ENCODE data around the gene SERPINB1. TPM values are rescaled to one million over a fixed set of nuclear protein-coding genes. Genes with fewer than 3 reads are reported as not detected.

The SERPINB1 gene
- total and polyA plus RNA-seq, 10 donors: 54.9 to 194 (median 98.0) TPM

DNA sequence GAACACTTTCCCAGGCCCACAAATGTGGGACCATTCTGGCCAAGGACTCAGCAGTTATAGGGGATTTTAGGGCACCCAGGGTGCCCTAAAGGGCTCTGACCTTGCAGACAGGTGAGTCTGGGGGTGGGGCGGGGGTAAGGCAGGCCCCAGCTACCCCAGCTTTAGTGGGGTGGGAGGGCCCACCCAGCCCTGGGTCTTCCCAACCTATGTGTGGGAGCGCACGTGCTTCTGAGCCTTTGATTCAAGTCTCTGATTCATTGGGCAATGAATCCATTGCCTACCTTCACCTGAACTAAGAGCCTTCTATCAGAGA is 958 bp downstream of the SERPINB1 start:
- Histone ChIP-seq H3K4me1 (peaks cover 22 to 87% (median 63%) of the 10 kb centered on the region in 6 donors), H3K27ac (peak overlapping the region; percentile 94 to 99 (median 97)), H3K4me3 (peak overlapping the region; percentile 49 to 84 (median 55)), H3K36me3 (peaks cover 5 to 50% (median 30%) of the 10 kb centered on the region in 6 donors), H3K9me3 (no peaks in the 10 kb centered on the region), H3K27me3 (replicated peaks in 1 of 7) (no peaks in the 10 kb centered on the region)
- WGBS, 5 donors: 30 to 54% (median 44%) methylated on average over 3 of the region's 3 CpGs
- DNase-seq: no peak
- intact Hi-C loops (cut with DNase I; ENCODE audit: low total_unique reads): loop anchor here (10.0 kb wide), 1 partner anchor 46 kb away; no protein-coding TSS in a partner anchor
- no peak for TF ChIP-seq POLR2AphosphoS5 (IDR thresholded peaks at IDR 0.05)
- TF ChIP-seq POLR2A (IDR thresholded peaks at IDR 0.05): no peak
- TF ChIP-seq, protein P1, sequence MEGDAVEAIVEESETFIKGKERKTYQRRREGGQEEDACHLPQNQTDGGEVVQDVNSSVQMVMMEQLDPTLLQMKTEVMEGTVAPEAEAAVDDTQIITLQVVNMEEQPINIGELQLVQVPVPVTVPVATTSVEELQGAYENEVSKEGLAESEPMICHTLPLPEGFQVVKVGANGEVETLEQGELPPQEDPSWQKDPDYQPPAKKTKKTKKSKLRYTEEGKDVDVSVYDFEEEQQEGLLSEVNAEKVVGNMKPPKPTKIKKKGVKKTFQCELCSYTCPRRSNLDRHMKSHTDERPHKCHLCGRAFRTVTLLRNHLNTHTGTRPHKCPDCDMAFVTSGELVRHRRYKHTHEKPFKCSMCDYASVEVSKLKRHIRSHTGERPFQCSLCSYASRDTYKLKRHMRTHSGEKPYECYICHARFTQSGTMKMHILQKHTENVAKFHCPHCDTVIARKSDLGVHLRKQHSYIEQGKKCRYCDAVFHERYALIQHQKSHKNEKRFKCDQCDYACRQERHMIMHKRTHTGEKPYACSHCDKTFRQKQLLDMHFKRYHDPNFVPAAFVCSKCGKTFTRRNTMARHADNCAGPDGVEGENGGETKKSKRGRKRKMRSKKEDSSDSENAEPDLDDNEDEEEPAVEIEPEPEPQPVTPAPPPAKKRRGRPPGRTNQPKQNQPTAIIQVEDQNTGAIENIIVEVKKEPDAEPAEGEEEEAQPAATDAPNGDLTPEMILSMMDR (IDR thresholded peaks at IDR 0.05 in 8 of 11, conservative IDR thresholded peaks at IDR 0.05 in 3 of 11): no peak

DNA sequence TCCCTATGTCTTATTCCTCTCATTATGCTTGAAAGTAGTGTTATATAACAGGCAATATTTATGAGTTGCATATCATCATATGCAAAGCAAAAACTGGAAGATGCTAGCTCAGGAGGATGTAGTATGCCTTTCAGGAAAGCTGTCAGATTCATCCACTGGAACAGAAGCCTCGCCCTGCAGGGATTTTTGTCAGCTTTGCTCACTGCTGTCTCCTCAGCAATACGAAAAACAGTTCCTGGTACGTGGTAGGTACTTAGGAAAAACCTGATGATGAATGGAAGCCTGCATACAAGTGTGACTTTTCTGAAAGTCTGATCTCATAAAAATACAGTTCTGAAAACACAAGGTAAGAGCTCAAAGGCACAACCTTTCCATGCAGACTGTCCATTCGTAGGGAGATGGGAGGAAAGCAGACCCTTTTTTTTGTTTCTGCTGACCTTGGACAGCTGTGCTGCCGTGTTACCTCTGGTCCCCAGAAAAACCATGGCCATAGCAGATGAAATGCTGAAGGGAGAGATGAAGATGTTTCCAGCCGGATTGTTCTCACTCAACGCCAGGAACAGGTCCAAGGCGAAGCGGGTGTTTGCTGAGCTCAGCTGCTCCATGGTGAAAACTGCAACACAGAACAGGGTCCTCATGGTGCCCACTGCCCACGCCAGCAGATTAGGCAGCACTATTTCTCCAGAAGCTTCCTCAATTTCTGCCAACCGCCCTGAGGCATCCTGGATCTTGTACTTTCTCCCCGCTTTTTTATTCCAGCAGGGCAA is 1.5 kb downstream of the SERPINB1 start:
- Histone ChIP-seq H3K9me3 (no peaks in the 10 kb centered on the region), H3K36me3 (peaks cover 9 to 55% (median 36%) of the 10 kb centered on the region in 6 donors), H3K4me3 (peak overlapping the region; percentile 18 to 84 (median 55)), H3K4me1 (peaks cover 22 to 92% (median 66%) of the 10 kb centered on the region in 6 donors), H3K27ac (peak overlapping the region; percentile 94 to 99 (median 97)), H3K27me3 (replicated peaks in 1 of 7) (no peaks in the 10 kb centered on the region)
- DNase-seq: no peak
- TF ChIP-seq POLR2A (IDR thresholded peaks at IDR 0.05) (no peak), POLR2AphosphoS5 (IDR thresholded peaks at IDR 0.05) (no peak)
- TF ChIP-seq, protein P1 (IDR thresholded peaks at IDR 0.05 in 8 of 11, conservative IDR thresholded peaks at IDR 0.05 in 3 of 11): no peak
- intact Hi-C loops (cut with DNase I; ENCODE audit: low total_unique reads): loop anchor here (10.0 kb wide), 1 partner anchor 45 kb away; no protein-coding TSS in a partner anchor
- WGBS, 5 donors: 43 to 62% (median 55%) methylated on average over 11 to 12 of the region's 12 CpGs

DNA sequence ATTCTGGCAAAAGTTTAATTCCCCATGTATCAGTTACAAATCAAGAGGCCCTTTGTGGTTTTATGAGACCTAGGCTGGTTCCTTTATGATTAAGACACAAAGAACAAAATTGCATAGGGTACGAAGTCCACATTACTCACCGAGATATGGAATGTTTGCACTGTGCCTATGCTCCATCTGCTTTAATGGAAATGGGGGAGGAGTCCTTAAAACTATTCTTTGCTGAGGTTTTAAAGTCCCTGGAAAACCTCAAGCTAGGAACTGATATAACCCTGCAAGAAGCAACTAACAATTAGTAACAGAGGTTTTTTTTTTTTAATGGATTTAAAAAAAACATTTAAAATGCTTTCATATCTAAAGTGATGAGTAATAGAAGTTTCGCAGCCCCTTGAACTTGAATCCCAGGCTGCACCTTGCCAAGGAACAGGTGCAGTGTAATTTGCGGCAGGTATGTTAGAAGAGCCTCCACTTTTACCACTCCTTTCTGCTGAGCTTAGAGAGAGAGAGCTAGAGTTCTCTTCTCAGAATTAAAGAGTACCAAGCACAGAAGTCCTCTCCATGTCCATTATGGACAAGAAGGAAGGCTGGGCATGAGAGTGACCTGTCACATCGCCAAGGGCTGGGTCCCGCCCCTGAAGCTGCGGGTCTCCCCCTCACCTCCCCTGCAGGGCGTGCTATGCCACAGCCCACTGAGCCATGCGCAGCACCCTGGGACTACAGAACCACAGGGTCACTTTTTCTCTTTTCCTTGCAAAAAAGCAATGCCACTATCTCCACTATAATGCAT is 2.3 kb downstream of the SERPINB1 start:
- H3K4me1 ChIP-seq: peaks cover 22 to 99% (median 69%) of the 10 kb centered on the region in 6 donors
- no peaks in the 10 kb centered on the region for H3K27me3 ChIP-seq (replicated peaks in 1 of 7)
- peaks cover 9 to 63% (median 44%) of the 10 kb centered on the region in 6 donors for H3K36me3 ChIP-seq
- H3K9me3 ChIP-seq: no peaks in the 10 kb centered on the region
- TF ChIP-seq POLR2A (IDR thresholded peaks at IDR 0.05) (no peak), POLR2AphosphoS5 (IDR thresholded peaks at IDR 0.05) (peak in 1 of 3 donors; percentile 62)
- WGBS, 5 donors: 31 to 54% (median 43%) methylated on average over 9 of the region's 9 CpGs
- intact Hi-C loops (cut with DNase I; ENCODE audit: low total_unique reads): no loop called here
- H3K27ac ChIP-seq: peak overlapping the region in 6 of 8 donors; percentile 10 to 99 (median 97)
- H3K4me3 ChIP-seq: peak overlapping the region in 7 of 8 donors; percentile 49 to 84 (median 56)
- DNase-seq: no peak

DNA sequence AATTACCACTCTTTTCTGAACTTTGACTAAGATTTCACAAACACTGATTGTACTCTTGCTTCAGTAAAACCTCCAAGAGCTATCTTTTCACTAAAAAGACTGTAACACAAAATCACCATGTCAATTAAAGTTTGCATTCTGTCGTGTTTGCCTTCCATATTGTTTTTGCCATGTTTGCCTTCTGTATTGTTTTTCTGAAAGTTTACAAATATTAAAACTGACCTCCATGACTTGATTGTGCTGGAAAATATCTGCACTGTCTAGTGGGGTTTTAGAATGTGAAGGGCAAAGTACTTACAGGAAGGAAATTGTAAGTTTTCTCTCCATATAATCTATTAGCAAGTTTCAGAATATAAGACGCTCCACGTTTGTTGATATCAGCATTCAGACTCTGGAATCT is 3.4 kb downstream of the SERPINB1 start:
- H3K9me3 ChIP-seq: no peaks in the 10 kb centered on the region
- H3K4me1 ChIP-seq: peaks cover 22 to 97% (median 62%) of the 10 kb centered on the region in 6 donors
- no peak for TF ChIP-seq POLR2AphosphoS5 (IDR thresholded peaks at IDR 0.05)
- TF ChIP-seq POLR2A (IDR thresholded peaks at IDR 0.05): no peak
- WGBS, 5 donors: 49 to 66% (median 59%) methylated on average over 3 of the region's 3 CpGs
- H3K27ac ChIP-seq: peak overlapping the region in 3 of 8 donors; percentile 19 to 99 (median 95)
- H3K27me3 ChIP-seq (replicated peaks in 1 of 7): no peaks in the 10 kb centered on the region
- intact Hi-C loops (cut with DNase I; ENCODE audit: low total_unique reads): no loop called here
- H3K4me3 ChIP-seq: peak overlapping the region in 1 of 8 donors; percentile 84
- H3K36me3 ChIP-seq: peaks cover 9 to 74% (median 52%) of the 10 kb centered on the region in 6 donors
- no peak for DNase-seq
